ENCODE results near the gene FOXP2.
"Not testable (repeated sequence)": the region's sequence is repeated elsewhere in the genome, so short reads cannot be mapped to it uniquely, and the experiment has no call there.

DNA sequence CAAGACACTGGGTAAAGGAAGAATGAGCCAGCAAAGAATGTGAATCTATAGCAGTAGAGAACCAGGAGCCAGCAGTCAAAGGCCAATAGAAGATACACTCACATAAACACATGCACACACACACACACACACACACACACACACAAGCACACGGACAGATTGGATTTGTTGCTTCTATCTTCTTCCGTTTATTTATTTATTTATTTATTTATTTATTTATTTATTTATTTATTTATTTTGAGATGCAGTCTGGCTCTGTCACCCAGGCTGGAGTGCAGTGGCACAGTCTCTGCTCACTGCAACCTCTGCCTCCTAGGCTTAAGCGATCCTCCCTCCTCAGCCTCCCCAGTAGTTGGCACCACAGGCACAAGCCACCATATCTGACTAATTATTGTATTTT is 166.3 kb downstream of the FOXP2 start:
- TF ChIP-seq, protein P1, sequence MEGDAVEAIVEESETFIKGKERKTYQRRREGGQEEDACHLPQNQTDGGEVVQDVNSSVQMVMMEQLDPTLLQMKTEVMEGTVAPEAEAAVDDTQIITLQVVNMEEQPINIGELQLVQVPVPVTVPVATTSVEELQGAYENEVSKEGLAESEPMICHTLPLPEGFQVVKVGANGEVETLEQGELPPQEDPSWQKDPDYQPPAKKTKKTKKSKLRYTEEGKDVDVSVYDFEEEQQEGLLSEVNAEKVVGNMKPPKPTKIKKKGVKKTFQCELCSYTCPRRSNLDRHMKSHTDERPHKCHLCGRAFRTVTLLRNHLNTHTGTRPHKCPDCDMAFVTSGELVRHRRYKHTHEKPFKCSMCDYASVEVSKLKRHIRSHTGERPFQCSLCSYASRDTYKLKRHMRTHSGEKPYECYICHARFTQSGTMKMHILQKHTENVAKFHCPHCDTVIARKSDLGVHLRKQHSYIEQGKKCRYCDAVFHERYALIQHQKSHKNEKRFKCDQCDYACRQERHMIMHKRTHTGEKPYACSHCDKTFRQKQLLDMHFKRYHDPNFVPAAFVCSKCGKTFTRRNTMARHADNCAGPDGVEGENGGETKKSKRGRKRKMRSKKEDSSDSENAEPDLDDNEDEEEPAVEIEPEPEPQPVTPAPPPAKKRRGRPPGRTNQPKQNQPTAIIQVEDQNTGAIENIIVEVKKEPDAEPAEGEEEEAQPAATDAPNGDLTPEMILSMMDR (conservative IDR thresholded peaks at IDR 0.05; ENCODE audit: low read depth, low read length): not testable (repeated sequence)
- not testable (repeated sequence) for TF ChIP-seq EZH2 (IDR thresholded peaks at IDR 0.05; ENCODE audit: low read length, unreplicated experiment); EZH2phosphoT487 (IDR thresholded peaks at IDR 0.05; ENCODE audit: borderline replicate concordance, low read length)
